Activated T-helper 2 cell treated with anti-CD3 and anti-CD28 coated beads, Interferon-gamma antibody, Interleukin-2, Interleukin-4, amounts not matched to agents 10 μg/mL and 5 μg/mL and 100 μg/mL, durations not matched to agents 14 hours and 24 hours and 36 hours (primary cell): ENCODE measurements around the gene PDZD8. TPM values are rescaled to one million over a fixed set of nuclear protein-coding genes. Genes with fewer than 3 reads are reported as not detected.
"Not testable (repeated sequence)": the region's sequence is repeated elsewhere in the genome, so short reads cannot be mapped to it uniquely, and the experiment has no call there.

Source experiments
- DNase-seq: peaks from one replicate; pipeline ENCODE4 v3.0.0; 2021; ENCODE audit warnings: low spot score
- H3K27ac Mint-ChIP-seq: one replicate; pipeline ENCODE4 v1.8.0; 2021; ENCODE audit warnings: mixed read lengths
- H3K27me3 Mint-ChIP-seq: one replicate; pipeline ENCODE4 v1.8.0; 2021; ENCODE audit warnings: low read depth, mixed read lengths
- H3K36me3 Mint-ChIP-seq: one replicate; pipeline ENCODE4 v1.8.0; 2021; ENCODE audit warnings: low read depth, mixed read lengths
- H3K4me1 Mint-ChIP-seq: one replicate; pipeline ENCODE4 v1.8.0; 2021; ENCODE audit warnings: low read depth, mixed read lengths
- H3K4me3 Mint-ChIP-seq: one replicate; pipeline ENCODE4 v1.8.0; 2021; ENCODE audit warnings: low read depth, mild to moderate bottlenecking, moderate library complexity, mixed read lengths
- H3K9me3 Mint-ChIP-seq: one replicate; pipeline ENCODE4 v1.8.0; 2021; ENCODE audit warnings: mixed read lengths
- intact Hi-C: fragments of 100-400 bp; cut with micrococcal nuclease; formaldehyde crosslinking; loops from one replicate; pipeline ENCODE4 v1.15.1; 2023
- total RNA-seq: library from RNA; stranded (reverse); gene quantifications from 2 replicates; pipeline ENCODE4 v1.2.3, GENCODE V29; 2022

The PDZD8 gene
- total RNA-seq, 1 donor from 2014 or later = 22.0 TPM

DNA sequence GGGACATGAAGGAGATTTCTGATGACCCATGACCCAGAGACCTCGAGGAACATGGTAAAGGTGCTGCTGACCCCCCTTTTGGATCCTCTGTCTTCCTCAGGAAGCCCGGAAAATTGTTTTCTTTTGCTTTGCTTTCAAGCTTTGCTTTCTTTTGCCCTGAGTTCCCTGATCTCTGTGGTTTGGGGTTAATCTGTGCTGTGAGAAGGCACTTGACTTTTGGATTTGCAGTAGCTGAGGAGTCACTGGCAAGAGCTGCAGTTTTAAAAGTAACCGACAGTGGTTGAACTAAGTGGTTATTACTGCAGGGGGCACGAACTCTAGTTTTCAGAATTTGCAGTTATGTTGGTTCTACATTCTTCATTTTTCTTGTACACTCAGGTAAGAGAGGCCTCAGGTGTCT, 53.0 kb downstream of the PDZD8 start:
- no peaks in the 10 kb centered on the region for H3K9me3 Mint-ChIP-seq
- H3K4me1 Mint-ChIP-seq = no peaks in the 10 kb centered on the region
- H3K27me3 Mint-ChIP-seq = no peaks in the 10 kb centered on the region
- H3K36me3 Mint-ChIP-seq = peaks cover 19% of the 10 kb centered on the region
- DNase-seq = no peak
- H3K4me3 Mint-ChIP-seq = no peak overlapping the region
- H3K27ac Mint-ChIP-seq = no peak overlapping the region
- intact Hi-C loops = no loop called here

GRCh38 chr10:117320050-117320665, 55.1 kb downstream of the PDZD8 start:
- DNase-seq = no peak
- H3K4me3 Mint-ChIP-seq = no peak overlapping the region

DNA sequence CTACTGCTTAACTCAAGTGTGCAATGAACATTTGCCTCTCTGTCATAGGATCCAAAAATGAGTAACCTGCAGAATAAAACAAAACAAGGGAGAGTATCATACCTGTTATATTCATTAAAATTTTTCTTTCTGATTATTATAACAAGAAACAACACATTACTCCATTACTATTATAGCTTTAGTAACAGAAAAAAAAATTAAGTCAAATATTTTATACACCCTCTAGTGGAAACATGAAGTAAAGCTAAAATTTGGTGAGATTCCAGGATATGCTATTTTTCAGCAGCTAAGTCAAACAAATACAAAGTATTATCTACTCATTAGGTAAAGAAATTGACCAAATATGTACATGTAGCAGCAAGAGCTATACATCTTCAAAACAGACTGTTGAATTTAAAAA, 56.3 kb downstream of the PDZD8 start:
- no peak for DNase-seq
- intact Hi-C loops = no loop called here
- Mint-ChIP-seq H3K4me1 (no peaks in the 10 kb centered on the region), H3K36me3 (peaks cover 13% of the 10 kb centered on the region), H3K27me3 (no peaks in the 10 kb centered on the region), H3K4me3 (no peak overlapping the region), H3K27ac (no peak overlapping the region), H3K9me3 (no peaks in the 10 kb centered on the region)

More at GRCh38 chr10:117320050-117320665, 55.1 kb downstream of the PDZD8 start:
- H3K4me1 Mint-ChIP-seq = no peaks in the 10 kb centered on the region
- no peak overlapping the region for H3K27ac Mint-ChIP-seq
- H3K9me3 Mint-ChIP-seq = no peaks in the 10 kb centered on the region
- H3K27me3 Mint-ChIP-seq = no peaks in the 10 kb centered on the region
- H3K36me3 Mint-ChIP-seq = peaks cover 8% of the 10 kb centered on the region
- intact Hi-C loops = loop anchor here (1.0 kb wide), 1 partner anchor 104 kb away; no protein-coding TSS in a partner anchor

- no peak for DNase-seq
- intact Hi-C loops = no loop called here
- Mint-ChIP-seq H3K27me3 (no peaks in the 10 kb centered on the region), H3K4me3 (no peak overlapping the region), H3K4me1 (peaks cover 3% of the 10 kb centered on the region), H3K36me3 (peaks cover 26% of the 10 kb centered on the region), H3K27ac (no peak overlapping the region), H3K9me3 (no peaks in the 10 kb centered on the region)
Measured at GRCh38 chr10:117316701-117317100, 58.5 kb downstream of the PDZD8 start.

DNA sequence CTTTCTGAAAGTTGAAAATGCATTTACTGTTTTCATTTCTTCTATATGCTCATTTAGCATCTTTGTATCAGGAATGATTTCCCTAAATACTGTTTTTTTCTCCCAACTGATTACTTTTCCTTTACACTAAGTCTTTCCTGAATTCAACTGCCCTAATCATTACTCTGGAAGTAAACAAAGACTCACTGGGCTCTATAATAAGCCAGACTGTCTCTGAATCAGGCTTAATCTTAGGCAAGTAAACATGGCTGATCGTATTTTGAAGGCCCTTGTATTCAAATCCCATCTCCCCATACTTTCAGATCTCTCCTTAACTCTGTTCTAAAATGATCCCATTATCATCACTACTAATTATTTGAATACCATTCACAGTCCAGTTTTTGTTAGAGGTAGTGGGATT, 61.6 kb downstream of the PDZD8 start:
- H3K36me3 Mint-ChIP-seq = peaks cover 31% of the 10 kb centered on the region
- intact Hi-C loops = no loop called here

GRCh38 chr10:117312430-117312829, 62.8 kb downstream of the PDZD8 start:
- H3K36me3 Mint-ChIP-seq = peaks cover 23% of the 10 kb centered on the region
- intact Hi-C loops = no loop called here
- H3K27me3 Mint-ChIP-seq = no peaks in the 10 kb centered on the region

More for the DNA sequence above, 61.6 kb downstream of the PDZD8 start:
- DNase-seq = no peak
- Mint-ChIP-seq H3K27me3 (no peaks in the 10 kb centered on the region), H3K27ac (no peak overlapping the region), H3K4me1 (peaks cover 9% of the 10 kb centered on the region), H3K4me3 (no peak overlapping the region), H3K9me3 (no peaks in the 10 kb centered on the region)

DNA sequence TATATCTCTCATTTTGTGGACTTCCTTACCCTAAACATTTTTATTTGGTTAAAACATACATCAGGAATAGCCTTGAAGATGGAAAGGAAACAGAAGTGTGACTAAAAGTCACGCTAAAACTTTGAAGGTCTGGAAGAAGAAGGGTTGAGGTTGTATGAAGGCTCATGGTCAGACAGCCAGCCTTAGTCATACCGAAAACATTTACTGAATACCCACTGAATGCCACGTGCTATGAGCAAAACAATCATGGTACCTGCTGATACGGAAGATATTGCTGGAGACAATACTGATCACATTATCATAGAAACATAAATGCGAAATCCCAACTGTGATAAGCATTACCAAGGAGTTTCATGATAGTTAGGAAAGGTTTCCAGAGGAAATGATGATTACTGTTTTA, 64.0 kb downstream of the PDZD8 start:
- Mint-ChIP-seq H3K4me3 (no peak overlapping the region), H3K27ac (no peak overlapping the region), H3K27me3 (no peaks in the 10 kb centered on the region), H3K4me1 (peaks cover 9% of the 10 kb centered on the region), H3K9me3 (no peaks in the 10 kb centered on the region), H3K36me3 (peaks cover 28% of the 10 kb centered on the region)
- intact Hi-C loops = no loop called here
- DNase-seq = no peak

More at GRCh38 chr10:117312430-117312829, 62.8 kb downstream of the PDZD8 start:
- Mint-ChIP-seq H3K9me3 (no peaks in the 10 kb centered on the region), H3K4me3 (no peak overlapping the region), H3K4me1 (peaks cover 9% of the 10 kb centered on the region), H3K27ac (no peak overlapping the region)
- no peak for DNase-seq

- Mint-ChIP-seq H3K4me1 (peaks cover 6% of the 10 kb centered on the region), H3K4me3 (no peak overlapping the region), H3K36me3 (peaks cover 32% of the 10 kb centered on the region), H3K9me3 (peaks cover 19% of the 10 kb centered on the region), H3K27me3 (no peaks in the 10 kb centered on the region), H3K27ac (no peak overlapping the region)
- DNase-seq = no peak
- intact Hi-C loops = no loop called here
Measured at GRCh38 chr10:117306674-117307073, 68.6 kb downstream of the PDZD8 start.

DNA sequence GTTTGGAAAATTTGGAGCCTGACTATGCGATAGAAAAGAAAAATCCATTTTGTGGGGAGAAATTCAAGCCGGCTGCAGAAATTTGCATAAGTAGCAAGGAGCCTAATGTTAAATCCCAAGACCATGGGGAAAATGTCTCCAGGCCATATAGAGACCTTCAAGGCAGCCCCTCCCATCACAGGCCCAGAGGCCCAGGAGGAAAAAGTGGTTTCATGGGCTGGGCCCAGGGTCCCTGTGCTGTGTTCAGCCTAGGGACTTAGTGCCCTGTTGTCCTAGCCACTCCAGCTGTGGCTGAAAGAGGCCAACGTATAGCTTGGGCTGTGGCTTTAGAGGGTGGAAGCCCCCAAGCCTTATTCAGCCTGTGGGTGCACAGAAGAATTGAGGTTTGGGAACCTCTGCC, 71.8 kb downstream of the PDZD8 start:
- intact Hi-C loops, H3K27ac Mint-ChIP-seq, H3K4me3 Mint-ChIP-seq, DNase-seq, H3K4me1 Mint-ChIP-seq, H3K27me3 Mint-ChIP-seq: not testable (repeated sequence)
- Mint-ChIP-seq H3K36me3 (peaks cover 28% of the 10 kb centered on the region), H3K9me3 (peaks cover 19% of the 10 kb centered on the region)

- no peak overlapping the region for H3K4me3 Mint-ChIP-seq
- intact Hi-C loops = no loop called here
- no peak overlapping the region for H3K27ac Mint-ChIP-seq
- no peak for DNase-seq
- H3K4me1 Mint-ChIP-seq = no peaks in the 10 kb centered on the region
- no peaks in the 10 kb centered on the region for H3K27me3 Mint-ChIP-seq
- H3K36me3 Mint-ChIP-seq = peaks cover 20% of the 10 kb centered on the region
- H3K9me3 Mint-ChIP-seq = peaks cover 19% of the 10 kb centered on the region
Measured at GRCh38 chr10:117300671-117301070, 74.6 kb downstream of the PDZD8 start.

DNA sequence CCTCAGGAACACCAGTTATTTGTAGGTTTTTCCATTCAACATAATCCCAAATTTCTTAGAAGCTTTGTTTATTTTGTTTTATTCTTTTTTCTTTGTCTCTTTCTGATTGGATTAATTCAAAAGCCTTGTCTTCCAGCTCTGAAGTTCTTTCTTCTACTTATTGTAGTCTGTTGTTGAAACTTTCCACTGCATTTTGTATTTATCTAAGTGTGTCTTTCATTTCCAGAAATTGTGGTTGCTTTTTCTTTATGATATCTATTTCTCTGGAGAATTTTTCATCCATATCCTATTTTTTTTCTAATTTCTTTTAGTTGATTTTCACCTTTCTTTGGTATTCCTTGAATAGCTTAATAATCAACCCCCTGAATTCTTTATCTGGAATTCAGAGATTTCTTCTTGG, 75.8 kb downstream of the PDZD8 start:
- intact Hi-C loops = no loop called here
- Mint-ChIP-seq H3K9me3 (peaks cover 15% of the 10 kb centered on the region), H3K27ac (no peak overlapping the region), H3K36me3 (peaks cover 16% of the 10 kb centered on the region), H3K4me1 (no peaks in the 10 kb centered on the region), H3K4me3 (no peak overlapping the region), H3K27me3 (no peaks in the 10 kb centered on the region)
- DNase-seq = no peak

DNA sequence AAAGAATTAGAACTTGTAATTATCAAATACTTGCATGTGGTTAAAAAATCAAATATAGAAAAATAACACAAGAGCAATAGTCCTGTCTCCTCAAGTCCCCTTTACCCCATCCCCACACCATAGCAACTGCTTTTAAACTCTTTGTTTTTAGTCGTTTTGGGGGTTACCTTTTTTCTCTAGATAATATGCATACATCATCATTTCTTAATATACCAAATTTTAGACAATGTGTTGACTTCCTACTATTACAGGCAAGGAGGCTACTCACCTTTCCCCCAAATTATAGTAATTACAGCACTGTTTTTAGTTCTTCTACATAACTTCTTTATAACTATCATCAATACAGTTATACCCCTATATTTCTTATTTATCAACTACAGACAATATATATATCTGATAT, 77.0 kb downstream of the PDZD8 start:
- H3K27me3 Mint-ChIP-seq = no peaks in the 10 kb centered on the region
- intact Hi-C loops = no loop called here
- no peak for DNase-seq
- peaks cover 6% of the 10 kb centered on the region for H3K36me3 Mint-ChIP-seq
- H3K9me3 Mint-ChIP-seq = peaks cover 8% of the 10 kb centered on the region
- H3K4me3 Mint-ChIP-seq = no peak overlapping the region
- H3K27ac Mint-ChIP-seq = no peak overlapping the region
- no peaks in the 10 kb centered on the region for H3K4me1 Mint-ChIP-seq

- no peaks in the 10 kb centered on the region for H3K9me3 Mint-ChIP-seq
- H3K36me3 Mint-ChIP-seq = peaks cover 3% of the 10 kb centered on the region
- no peak overlapping the region for H3K4me3 Mint-ChIP-seq
- no peaks in the 10 kb centered on the region for H3K27me3 Mint-ChIP-seq
- intact Hi-C loops = no loop called here
- no peak overlapping the region for H3K27ac Mint-ChIP-seq
- DNase-seq = no peak
- no peaks in the 10 kb centered on the region for H3K4me1 Mint-ChIP-seq
Measured at GRCh38 chr10:117294735-117295134, 80.5 kb downstream of the PDZD8 start.
